Neuronal stem cell (in vitro differentiated cells): ENCODE results near the gene GARIN5A.

ENCODE experiments used
- DNase-seq: peaks from one replicate; pipeline ENCODE4 v3.0.0-alpha.2; 2013; ENCODE audit warnings: low spot score
- H2AFZ ChIP-seq: one replicate; pipeline ENCODE4 v1.6.1; 2013; ENCODE audit warnings: mild to moderate bottlenecking, low read length, inconsistent platforms
- H2AK5ac ChIP-seq: 2 replicates; pipeline ENCODE4 v1.6.1; 2013; ENCODE audit warnings: low read depth, mild to moderate bottlenecking, inconsistent platforms, low read length, moderate library complexity, mixed read lengths
- H2BK120ac ChIP-seq: 2 replicates; pipeline ENCODE4 v1.6.1; 2013; ENCODE audit warnings: low read depth, mild to moderate bottlenecking, inconsistent platforms, low read length, moderate library complexity, mixed read lengths
- H2BK12ac ChIP-seq: one replicate; pipeline ENCODE4 v1.6.1; 2013; ENCODE audit warnings: low read length, inconsistent platforms
- H2BK15ac ChIP-seq: 2 replicates; pipeline ENCODE4 v1.6.1; 2013; ENCODE audit warnings: mild to moderate bottlenecking, low read length, inconsistent platforms, mixed read lengths
- H2BK5ac ChIP-seq: one replicate; pipeline ENCODE4 v1.6.1; 2013; ENCODE audit warnings: inconsistent platforms, mild to moderate bottlenecking, low read length, moderate library complexity
- H3K14ac ChIP-seq: one replicate; pipeline ENCODE4 v1.6.1; 2013; ENCODE audit warnings: low read length, inconsistent platforms
- H3K18ac ChIP-seq: 2 replicates; pipeline ENCODE4 v1.6.1; 2013; ENCODE audit warnings: low read length, inconsistent platforms
- H3K23ac ChIP-seq: 2 replicates; pipeline ENCODE4 v1.6.1; 2013; ENCODE audit warnings: low read depth, mild to moderate bottlenecking, mixed read lengths, low read length, inconsistent platforms; ENCODE audit not compliant: poor library complexity
- H3K27ac ChIP-seq: replicated peaks from 3 replicates; pipeline ENCODE4 v1.5.1; 2013; ENCODE audit warnings: low read length, inconsistent platforms
- H3K27me3 ChIP-seq, 3 experiments: 2 replicates each; pipeline ENCODE4 v1.6.1; 2013; ENCODE audit warnings: low read length in 3 of 3, mild to moderate bottlenecking in 2 of 3, inconsistent platforms in 1 of 3, low read depth in 1 of 3, mixed read lengths in 1 of 3, moderate library complexity in 1 of 3; ENCODE audit not compliant: control insufficient read depth in 3 of 3, insufficient read depth in 3 of 3
- H3K36me3 ChIP-seq, 2 donors: replicated peaks in 1 of 2; 2 replicates each; pipeline ENCODE4 v1.6.1; 2013; ENCODE audit warnings: low read length in 2 of 2; ENCODE audit not compliant: control insufficient read depth in 2 of 2, insufficient read depth in 2 of 2
- H3K4ac ChIP-seq: 2 replicates; pipeline ENCODE4 v1.6.1; 2013; ENCODE audit warnings: inconsistent platforms, mild to moderate bottlenecking, low read length, moderate library complexity
- H3K4me1 ChIP-seq, 2 donors: 1 replicate in 1 of 2; 2 replicates in 1 of 2; pipeline ENCODE4 v1.6.1; 2013; ENCODE audit warnings: low read length in 2 of 2, low read depth in 1 of 2; ENCODE audit not compliant: control insufficient read depth in 2 of 2, insufficient read depth in 1 of 2
- H3K4me2 ChIP-seq: one replicate; pipeline ENCODE4 v1.6.1; 2013; ENCODE audit warnings: mild to moderate bottlenecking, low read length, inconsistent platforms; ENCODE audit not compliant: insufficient read depth, poor library complexity, severe bottlenecking
- H3K4me3 ChIP-seq, 2 donors: 2 replicates each; pipeline ENCODE4 v1.5.1; 2013; ENCODE audit warnings: low read length in 2 of 2, mild to moderate bottlenecking in 2 of 2, inconsistent platforms in 1 of 2, moderate library complexity in 1 of 2
- H3K79me1 ChIP-seq: one replicate; pipeline ENCODE4 v1.6.1; 2013; ENCODE audit warnings: low read depth, mild to moderate bottlenecking, inconsistent platforms, low read length, moderate library complexity
- H3K9ac ChIP-seq: one replicate; pipeline ENCODE4 v1.6.1; 2013; ENCODE audit warnings: mild to moderate bottlenecking, low read depth, low read length, inconsistent platforms; ENCODE audit not compliant: poor library complexity
- H3K9me3 ChIP-seq, 2 donors: replicated peaks in 1 of 2; 2 replicates each; pipeline versions ENCODE3 to v1.6.1; 2013; ENCODE audit warnings: low read length in 2 of 2, mild to moderate bottlenecking in 2 of 2, inconsistent platforms in 1 of 2, low read depth in 1 of 2, mixed read lengths in 1 of 2, moderate library complexity in 1 of 2; ENCODE audit not compliant: control insufficient read depth in 2 of 2, insufficient read depth in 1 of 2
- H4K8ac ChIP-seq: one replicate; pipeline ENCODE4 v1.6.1; 2013; ENCODE audit warnings: low read depth, mild to moderate bottlenecking, inconsistent platforms, low read length, moderate library complexity
- H4K91ac ChIP-seq: one replicate; pipeline ENCODE4 v1.6.1; 2013; ENCODE audit warnings: low read length, low read depth, mild to moderate bottlenecking, inconsistent platforms; ENCODE audit not compliant: poor library complexity
- WGBS, 2 donors: extraction: QIAGEN DNeasy Blood & Tissue Kit; methylation state at CpG; one replicate each; pipeline ENCODE4 v1.1.7; 2013; ENCODE audit warnings: missing lambda C conversion rate in 2 of 2, mixed read lengths in 1 of 2; ENCODE audit not compliant: insufficient read length in 2 of 2, insufficient replicate concordance in 1 of 2; ENCODE audit errors: extremely low coverage in 2 of 2; 5-methylcytosine and 5-hydroxymethylcytosine counted together

The GARIN5A gene

GRCh38 chr19:50510700-50511068 is 34.0 kb upstream of the GARIN5A start:
- H3K9ac ChIP-seq, result peak overlapping the region; percentile 30
- peak overlapping the region; percentile 70 for H3K18ac ChIP-seq
- H2AFZ ChIP-seq, result peak overlapping the region; percentile 88
- peak overlapping the region; percentile 85 for H3K23ac ChIP-seq
- no peaks in the 10 kb centered on the region for H3K9me3 ChIP-seq
- H3K4ac ChIP-seq, result no peak overlapping the region
- H4K8ac ChIP-seq, result no peak overlapping the region
- peaks cover 26 to 46% of the 10 kb centered on the region in 2 donors for H3K4me1 ChIP-seq
- H2BK12ac ChIP-seq, result no peak overlapping the region
- H3K4me3 ChIP-seq, result peak overlapping the region; percentile 57 to 77
- H3K36me3 ChIP-seq, result peaks cover 0 to 3% of the 10 kb centered on the region in 2 donors
- H2BK15ac ChIP-seq, result no peak overlapping the region
- H2BK5ac ChIP-seq, result peak overlapping the region; percentile 49
- H3K14ac ChIP-seq, result no peak overlapping the region
- no peak overlapping the region for H4K91ac ChIP-seq
- peak overlapping the region; percentile 2 for H2BK120ac ChIP-seq
- no CpG with 5 or more reads among the region's 10 CpGs for WGBS, 2 donors
- DNase-seq, result no peak
- no peaks in the 10 kb centered on the region for H3K79me1 ChIP-seq
- H3K27ac ChIP-seq, result peak overlapping the region; percentile 56
- peak overlapping the region; percentile 87 for H3K4me2 ChIP-seq
- no peaks in the 10 kb centered on the region for H3K27me3 ChIP-seq
- H2AK5ac ChIP-seq, result no peak overlapping the region

- no peak overlapping the region for H4K8ac ChIP-seq
- no peak overlapping the region for H3K23ac ChIP-seq
- peaks cover 26 to 46% of the 10 kb centered on the region in 2 donors for H3K4me1 ChIP-seq
- no peak overlapping the region for H3K4me2 ChIP-seq
- H2AK5ac ChIP-seq, result peak overlapping the region; percentile 49
- H3K18ac ChIP-seq, result peak overlapping the region; percentile 68
- no peaks in the 10 kb centered on the region for H3K36me3 ChIP-seq
- no peak overlapping the region for H2BK15ac ChIP-seq
- H2AFZ ChIP-seq, result peak overlapping the region; percentile 88
- no peaks in the 10 kb centered on the region for H3K9me3 ChIP-seq
- DNase-seq, result no peak
- no peaks in the 10 kb centered on the region for H3K27me3 ChIP-seq
- H2BK5ac ChIP-seq, result peak overlapping the region; percentile 49
- no peak overlapping the region for H4K91ac ChIP-seq
- no CpG with 5 or more reads among the region's 26 CpGs for whole genome bisulfite sequencing, 2 donors
- peak overlapping the region; percentile 2 for H2BK120ac ChIP-seq
- H3K79me1 ChIP-seq, result no peaks in the 10 kb centered on the region
- no peak overlapping the region for H3K27ac ChIP-seq
- peak overlapping the region in 1 of 2 donors; percentile 57 for H3K4me3 ChIP-seq
- H3K4ac ChIP-seq, result no peak overlapping the region
- no peak overlapping the region for H3K14ac ChIP-seq
- H2BK12ac ChIP-seq, result no peak overlapping the region
- no peak overlapping the region for H3K9ac ChIP-seq
Observed at GRCh38 chr19:50510121-50510670, 33.5 kb upstream of the GARIN5A start.

DNA sequence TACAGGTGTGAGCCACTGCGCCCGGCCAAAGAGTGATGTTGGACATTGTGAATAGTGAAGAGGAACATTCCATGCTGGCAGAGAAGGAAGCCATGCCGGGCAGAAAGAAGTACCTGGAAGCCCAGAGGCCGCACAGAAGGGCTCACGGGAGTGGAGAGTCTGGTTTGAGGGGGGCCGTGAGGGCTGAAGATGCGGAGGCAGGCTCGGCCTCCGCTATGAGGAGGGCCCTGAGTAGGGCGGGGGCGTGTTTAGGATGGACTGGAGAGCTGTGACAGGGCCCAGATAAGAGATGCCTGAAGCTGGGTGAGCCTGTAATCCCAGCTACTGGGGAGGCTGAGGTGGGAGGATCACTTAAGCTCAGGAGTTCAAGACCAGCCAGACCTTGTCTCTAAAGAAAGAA is 32.7 kb upstream of the GARIN5A start:
- Histone ChIP-seq H2BK15ac (no peak overlapping the region), H3K14ac (no peak overlapping the region), H3K36me3 (no peaks in the 10 kb centered on the region), H3K27me3 (no peaks in the 10 kb centered on the region), H3K9me3 (no peaks in the 10 kb centered on the region), H3K4ac (no peak overlapping the region), H3K4me3 (no peak overlapping the region), H2AFZ (no peak overlapping the region), H2BK120ac (no peak overlapping the region), H2BK5ac (no peak overlapping the region), H3K27ac (no peak overlapping the region), H2AK5ac (peak overlapping the region; percentile 15), H3K23ac (no peak overlapping the region), H3K4me2 (no peak overlapping the region), H3K4me1 (peaks cover 21 to 43% of the 10 kb centered on the region in 2 donors), H4K91ac (no peak overlapping the region), H3K79me1 (no peaks in the 10 kb centered on the region), H3K18ac (no peak overlapping the region), H3K9ac (no peak overlapping the region), H4K8ac (no peak overlapping the region), H2BK12ac (no peak overlapping the region)
- no CpG with 5 or more reads among the region's 11 CpGs for WGBS, 2 donors
- DNase-seq, result no peak

DNA sequence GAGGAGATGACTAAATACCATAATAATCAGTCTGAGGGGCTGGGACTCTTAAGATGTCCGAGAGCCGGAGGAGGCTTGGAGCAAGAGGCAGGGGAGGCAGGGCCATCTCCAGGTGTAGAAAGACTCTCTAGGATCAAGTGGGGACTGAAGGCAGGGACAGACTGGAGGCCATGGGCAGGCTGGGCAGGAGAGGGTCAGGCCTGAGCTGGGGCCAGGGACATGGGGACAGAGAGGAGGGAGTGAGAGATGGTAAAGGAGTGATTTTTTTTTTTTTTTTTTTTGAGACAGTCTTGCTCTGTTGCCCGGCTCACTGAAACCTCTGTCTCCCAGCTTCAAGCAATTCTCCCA is 32.2 kb upstream of the GARIN5A start:
- no peak overlapping the region for H3K14ac ChIP-seq
- no peak overlapping the region for H2BK5ac ChIP-seq
- H3K18ac ChIP-seq, result no peak overlapping the region
- DNase-seq, result no peak
- H2AFZ ChIP-seq, result no peak overlapping the region
- H3K9me3 ChIP-seq, result no peaks in the 10 kb centered on the region
- H4K91ac ChIP-seq, result no peak overlapping the region
- H3K4me3 ChIP-seq, result no peak overlapping the region
- H3K9ac ChIP-seq, result no peak overlapping the region
- no peak overlapping the region for H2AK5ac ChIP-seq
- no peak overlapping the region for H2BK120ac ChIP-seq
- H3K36me3 ChIP-seq, result no peaks in the 10 kb centered on the region
- H2BK12ac ChIP-seq, result no peak overlapping the region
- H3K4me1 ChIP-seq, result peaks cover 15 to 37% of the 10 kb centered on the region in 2 donors
- H3K79me1 ChIP-seq, result no peaks in the 10 kb centered on the region
- no peaks in the 10 kb centered on the region for H3K27me3 ChIP-seq
- no CpG with 5 or more reads among the region's 3 CpGs for WGBS, 2 donors
- H3K4ac ChIP-seq, result no peak overlapping the region
- no peak overlapping the region for H3K23ac ChIP-seq
- no peak overlapping the region for H3K4me2 ChIP-seq
- H2BK15ac ChIP-seq, result no peak overlapping the region
- no peak overlapping the region for H4K8ac ChIP-seq
- H3K27ac ChIP-seq, result no peak overlapping the region
